ENCODE results near the gene RAB11FIP4.

Gene RAB11FIP4

DNA sequence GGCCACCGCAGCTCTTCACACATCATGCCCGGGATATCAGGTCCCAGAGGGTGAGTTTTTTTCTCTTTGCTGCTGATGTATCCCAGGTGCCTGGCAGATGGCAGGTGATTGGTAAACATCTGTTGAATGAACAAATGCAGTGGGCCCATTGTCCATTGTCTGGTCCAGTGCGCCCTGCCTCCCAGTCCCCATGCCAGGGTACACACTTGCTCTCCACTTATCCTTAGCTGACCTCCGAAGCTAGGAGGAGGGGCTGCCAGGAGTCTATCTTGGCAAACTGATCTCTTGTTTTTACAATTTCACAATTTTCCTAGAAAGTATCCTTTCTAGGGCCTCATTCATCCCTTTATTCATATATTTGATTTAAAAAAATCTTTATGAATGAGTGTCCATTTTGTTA is 196.0 kb downstream of the RAB11FIP4 start:
- H3K4me3 ChIP-seq, result no peak overlapping the region
- no peak overlapping the region for H3K27ac ChIP-seq

Data from skin epidermis (tissue), 12 donors.